ENCODE measurements around the gene TM2D3. TPM values are rescaled to one million over a fixed set of nuclear protein-coding genes. Genes with fewer than 3 reads are reported as not detected.

The TM2D3 gene
- total and polyA plus RNA-seq, 11 donors: 43.7 to 63.8 (median 49.5) TPM

- H3K9me3 ChIP-seq: peaks cover 0 to 4% (median 0%) of the 10 kb centered on the region in 12 donors
- intact Hi-C loops (cut with DNase I): no loop called here
- DNase-seq (peak in 1 of 5 donors; percentile 38), ATAC-seq (peak in 3 of 4 donors; percentile 14 to 60 (median 19))
- peaks cover 3 to 83% (median 48%) of the 10 kb centered on the region in 9 donors for H3K36me3 ChIP-seq
- no peaks in the 10 kb centered on the region for H3K4me1 ChIP-seq
- 47 to 66% (median 54%) methylated on average over 8 to 9 of the region's 9 CpGs for WGBS, 4 donors
- no peak overlapping the region for H3K4me3 ChIP-seq
- no peak for TF ChIP-seq POLR2A (IDR thresholded peaks at IDR 0.05)
- TF ChIP-seq, protein P1, sequence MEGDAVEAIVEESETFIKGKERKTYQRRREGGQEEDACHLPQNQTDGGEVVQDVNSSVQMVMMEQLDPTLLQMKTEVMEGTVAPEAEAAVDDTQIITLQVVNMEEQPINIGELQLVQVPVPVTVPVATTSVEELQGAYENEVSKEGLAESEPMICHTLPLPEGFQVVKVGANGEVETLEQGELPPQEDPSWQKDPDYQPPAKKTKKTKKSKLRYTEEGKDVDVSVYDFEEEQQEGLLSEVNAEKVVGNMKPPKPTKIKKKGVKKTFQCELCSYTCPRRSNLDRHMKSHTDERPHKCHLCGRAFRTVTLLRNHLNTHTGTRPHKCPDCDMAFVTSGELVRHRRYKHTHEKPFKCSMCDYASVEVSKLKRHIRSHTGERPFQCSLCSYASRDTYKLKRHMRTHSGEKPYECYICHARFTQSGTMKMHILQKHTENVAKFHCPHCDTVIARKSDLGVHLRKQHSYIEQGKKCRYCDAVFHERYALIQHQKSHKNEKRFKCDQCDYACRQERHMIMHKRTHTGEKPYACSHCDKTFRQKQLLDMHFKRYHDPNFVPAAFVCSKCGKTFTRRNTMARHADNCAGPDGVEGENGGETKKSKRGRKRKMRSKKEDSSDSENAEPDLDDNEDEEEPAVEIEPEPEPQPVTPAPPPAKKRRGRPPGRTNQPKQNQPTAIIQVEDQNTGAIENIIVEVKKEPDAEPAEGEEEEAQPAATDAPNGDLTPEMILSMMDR (IDR thresholded peaks at IDR 0.05): no peak
- no peaks in the 10 kb centered on the region for H3K27me3 ChIP-seq
- no peak overlapping the region for H3K27ac ChIP-seq
These were observed 20.1 kb upstream of the TM2D3 start for GRCh38 chr15:101672298-101672697.

DNA sequence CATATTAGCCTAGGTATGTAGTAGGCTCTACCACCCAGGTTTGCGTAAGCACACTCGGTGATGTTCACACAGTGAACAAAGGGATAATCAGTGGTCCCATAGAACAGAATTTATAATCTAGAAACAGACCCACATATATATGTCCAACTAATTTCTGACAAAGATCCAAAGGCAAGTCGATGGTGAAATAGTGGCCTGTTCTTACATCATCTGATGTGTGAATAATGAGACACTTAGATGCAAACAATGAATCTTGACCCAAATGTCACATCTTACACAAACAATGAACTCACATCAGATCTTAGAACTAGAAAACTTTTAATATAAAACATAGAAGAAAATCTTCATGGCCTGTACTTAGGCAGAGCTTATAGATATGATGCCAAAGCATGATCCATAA, 17.6 kb upstream of the TM2D3 start:
- H3K4me3 ChIP-seq: no peak overlapping the region
- no peaks in the 10 kb centered on the region for H3K4me1 ChIP-seq
- no peak for DNase-seq
- H3K36me3 ChIP-seq: peaks cover 3 to 71% (median 41%) of the 10 kb centered on the region in 9 donors
- H3K27me3 ChIP-seq: no peaks in the 10 kb centered on the region
- no peak for ATAC-seq
- TF ChIP-seq, protein P1 (IDR thresholded peaks at IDR 0.05): no peak
- TF ChIP-seq POLR2A (IDR thresholded peaks at IDR 0.05): no peak
- intact Hi-C loops (cut with DNase I): no loop called here
- WGBS, 4 donors: 92 to 97% (median 94%) methylated on average over 3 of the region's 3 CpGs
- no peak overlapping the region for H3K27ac ChIP-seq
- peaks cover 0 to 11% (median 0%) of the 10 kb centered on the region in 12 donors for H3K9me3 ChIP-seq

DNA sequence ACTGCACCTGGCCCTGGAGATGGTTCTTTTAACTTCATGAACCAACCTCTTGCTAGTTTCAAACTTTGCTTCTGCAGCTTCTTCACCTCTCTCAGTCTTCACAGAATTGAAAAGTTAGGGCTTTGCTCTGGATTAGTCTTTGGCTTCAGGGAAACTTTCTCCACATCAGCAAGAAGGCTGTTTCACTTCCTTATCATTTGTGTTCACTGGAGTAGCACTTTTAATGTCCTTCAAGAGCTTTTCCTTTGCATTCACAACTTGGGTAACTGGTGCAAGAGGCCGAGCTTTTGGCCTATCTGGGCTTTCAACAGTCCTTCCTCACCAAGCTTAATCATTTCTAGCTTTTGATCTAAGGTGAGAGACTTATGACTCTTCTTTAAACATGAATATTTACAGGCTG, 15.7 kb upstream of the TM2D3 start:
- Histone ChIP-seq H3K4me1 (no peaks in the 10 kb centered on the region), H3K27me3 (no peaks in the 10 kb centered on the region), H3K4me3 (no peak overlapping the region), H3K36me3 (peaks cover 3 to 59% (median 25%) of the 10 kb centered on the region in 9 donors), H3K9me3 (peaks cover 0 to 11% (median 0%) of the 10 kb centered on the region in 12 donors), H3K27ac (peak overlapping the region in 1 of 12 donors; percentile 24)
- ATAC-seq: no peak
- no peak for TF ChIP-seq POLR2A (IDR thresholded peaks at IDR 0.05)
- TF ChIP-seq, protein P1 (IDR thresholded peaks at IDR 0.05): no peak
- intact Hi-C loops (cut with DNase I): no loop called here
- 90 to 94% (median 93%) methylated on average over 1 of the region's 1 CpG for WGBS, 4 donors
- no peak for DNase-seq

- H3K36me3 ChIP-seq: peaks cover 0 to 48% (median 10%) of the 10 kb centered on the region in 9 donors
- H3K27ac ChIP-seq: no peak overlapping the region
- no peak overlapping the region for H3K4me3 ChIP-seq
- H3K4me1 ChIP-seq: no peaks in the 10 kb centered on the region
- 63 to 67% (median 66%) methylated on average over 9 of the region's 9 CpGs for WGBS, 4 donors
- DNase-seq (no peak), ATAC-seq (peak in 3 of 4 donors; percentile 29 to 62 (median 59))
- peaks cover 0 to 11% (median 0%) of the 10 kb centered on the region in 12 donors for H3K9me3 ChIP-seq
- no peak for TF ChIP-seq POLR2A (IDR thresholded peaks at IDR 0.05)
- TF ChIP-seq, protein P1 (IDR thresholded peaks at IDR 0.05): peak in 9 of 12 donors; percentile 12 to 41 (median 23)
- intact Hi-C loops (cut with DNase I): no loop called here
- H3K27me3 ChIP-seq: no peaks in the 10 kb centered on the region
These were observed 12.2 kb upstream of the TM2D3 start for GRCh38 chr15:101664303-101664913.

Data from heart left ventricle (tissue), 16 donors.